ENCODE results near the gene IQSEC1. TPM values are rescaled to one million over a fixed set of nuclear protein-coding genes. Genes with fewer than 3 reads are reported as not detected.

The IQSEC1 gene
- total and polyA plus RNA-seq, 2 experiments from 2014 or later: 8.0 to 51.9 TPM

GRCh38 chr3:13049400-13049799 lies 23.8 kb downstream of the IQSEC1 start:
- Mint-ChIP-seq H3K27ac (no peak overlapping the region), H3K9me3 (no peaks in the 10 kb centered on the region; the same call in 2 of the 3 replicates), H3K36me3 (ENCODE audit: low read depth) (no peaks in the 10 kb centered on the region), H3K27me3 (ENCODE audit: insufficient read depth, low read depth, poor library complexity) (peaks cover 5% of the 10 kb centered on the region), H3K4me3 (no peak overlapping the region), H3K4me1 (peaks cover 21% of the 10 kb centered on the region)
- no peaks in the 10 kb centered on the region for H3K4me1 ChIP-seq (ENCODE audit: insufficient read depth)
- DNase-seq (ENCODE audit: low spot score): no peak
- H3K4me2 ChIP-seq: no peak overlapping the region
- H3K36me3 ChIP-seq (ENCODE audit: insufficient read depth): no peaks in the 10 kb centered on the region
- no peaks in the 10 kb centered on the region for H3K79me2 ChIP-seq (replicated peaks; ENCODE audit: insufficient read depth)
- no peak overlapping the region for H3K27ac ChIP-seq (ENCODE audit: low read depth)
- H3K9me2 ChIP-seq (ENCODE audit: insufficient read depth): no peaks in the 10 kb centered on the region
- no peak for ATAC-seq
- TF ChIP-seq CREB1 (CRISPR knock-in tag; IDR thresholded peaks at IDR 0.05; ENCODE audit: low read depth): no peak
- no peak for TF ChIP-seq ZNF114 (CRISPR knock-in tag; IDR thresholded peaks at IDR 0.05)
- TF ChIP-seq ZNF331 (CRISPR knock-in tag; IDR thresholded peaks at IDR 0.05; ENCODE audit: low read depth): no peak
- TF ChIP-seq ETS1 (IDR thresholded peaks at IDR 0.05): no peak
- no peak for TF ChIP-seq STAT1 (IDR thresholded peaks at IDR 0.05; ENCODE audit: unreplicated experiment)
- no peak for TF ChIP-seq REST (IDR thresholded peaks at IDR 0.05; ENCODE audit: unreplicated experiment)
- TF ChIP-seq JUNB (IDR thresholded peaks at IDR 0.05; ENCODE audit: unreplicated experiment): no peak
- TF ChIP-seq EZH2phosphoT487 (IDR thresholded peaks at IDR 0.05; ENCODE audit: unreplicated experiment): no peak
- TF ChIP-seq CTCF (conservative IDR thresholded peaks at IDR 0.05; ENCODE audit: low read depth in 2 of 2): no peak
- no peak overlapping the region for H2AFZ ChIP-seq
- H4K20me1 ChIP-seq (replicated peaks; ENCODE audit: insufficient read depth): peaks cover 3% of the 10 kb centered on the region; the same call in 1 of the 2 replicates
- H3F3A ChIP-seq (replicated peaks; ENCODE audit: low read depth): no peaks in the 10 kb centered on the region
- no peaks in the 10 kb centered on the region for H3K27me3 ChIP-seq (ENCODE audit: insufficient read depth)
- no peak overlapping the region for H3K4me3 ChIP-seq
